ENCODE data around the gene OR7A5. TPM values are rescaled to one million over a fixed set of nuclear protein-coding genes. Genes with fewer than 3 reads are reported as not detected.
"Not testable (repeated sequence)": the region's sequence is repeated elsewhere in the genome, so short reads cannot be mapped to it uniquely, and the experiment has no call there.

Gene OR7A5
- polyA plus RNA-seq, 1 donor from 2014 or later: not detected

- H4K20me1 ChIP-seq (ENCODE audit: insufficient read depth): no peaks in the 10 kb centered on the region
- no peak overlapping the region for H2AFZ ChIP-seq (ENCODE audit: low read depth, low read length)
- H3K9me2 ChIP-seq (ENCODE audit: insufficient read depth, low read length): no peaks in the 10 kb centered on the region
- H3K4me2 ChIP-seq (ENCODE audit: low read length): no peak overlapping the region
- H3K36me3 ChIP-seq (ENCODE audit: insufficient read depth, low read length): no peaks in the 10 kb centered on the region
- peaks cover 14% of the 10 kb centered on the region for H3K27me3 ChIP-seq (ENCODE audit: insufficient read depth, low read depth, low read length)
- no peak overlapping the region for H3K9ac ChIP-seq (ENCODE audit: low read length)
- no peaks in the 10 kb centered on the region for H3K79me2 ChIP-seq (replicated peaks; ENCODE audit: insufficient read depth, low read length)
- TF ChIP-seq CTCF (IDR thresholded peaks at IDR 0.05; ENCODE audit: poor library complexity, severe bottlenecking) (no peak), EP300 (conservative IDR thresholded peaks at IDR 0.05; ENCODE audit: poor library complexity, severe bottlenecking) (no peak), POLR2AphosphoS5 (IDR thresholded peaks at IDR 0.05) (no peak), MXI1 (conservative IDR thresholded peaks at IDR 0.05; ENCODE audit: poor library complexity, severe bottlenecking) (no peak), EZH2 (IDR thresholded peaks at IDR 0.05; ENCODE audit: borderline replicate concordance, insufficient read depth, low read length, poor library complexity, severe bottlenecking) (no peak), TAF1 (IDR thresholded peaks at IDR 0.05; ENCODE audit: low read depth) (no peak)
- H3K9me3 ChIP-seq (ENCODE audit: low read length): no peaks in the 10 kb centered on the region
- H3F3A ChIP-seq (ENCODE audit: insufficient read depth, low read length, poor library complexity, severe bottlenecking): no peaks in the 10 kb centered on the region
- H3K27ac ChIP-seq (ENCODE audit: low read length): no peak overlapping the region
- no peak overlapping the region for H3K4me3 ChIP-seq (ENCODE audit: low read length)
These were observed 55.8 kb downstream of the OR7A5 start for GRCh38 chr19:14779151-14779550.

GRCh38 chr19:14778110-14778845, 56.7 kb downstream of the OR7A5 start, which contains the start of gene ADGRE2:
ADGRE2 (minus strand) TSS chr19:14778560; CDS start chr19:14776756, 1,804 bp downstream.
- not testable (repeated sequence) for H3K9me3 ChIP-seq (ENCODE audit: low read length); H3K9me2 ChIP-seq (ENCODE audit: insufficient read depth, low read length); H3K4me2 ChIP-seq (ENCODE audit: low read length); H3F3A ChIP-seq (ENCODE audit: insufficient read depth, low read length, poor library complexity, severe bottlenecking); H3K9ac ChIP-seq (ENCODE audit: low read length); H3K27ac ChIP-seq (ENCODE audit: low read length); H2AFZ ChIP-seq (ENCODE audit: low read depth, low read length); H3K4me3 ChIP-seq (ENCODE audit: low read length); H3K36me3 ChIP-seq (ENCODE audit: insufficient read depth, low read length); H4K20me1 ChIP-seq (ENCODE audit: insufficient read depth); H3K79me2 ChIP-seq (replicated peaks; ENCODE audit: insufficient read depth, low read length)
- peaks cover 14% of the 10 kb centered on the region for H3K27me3 ChIP-seq (ENCODE audit: insufficient read depth, low read depth, low read length)

- H3F3A ChIP-seq (ENCODE audit: insufficient read depth, low read length, poor library complexity, severe bottlenecking); H3K27ac ChIP-seq (ENCODE audit: low read length); H3K79me2 ChIP-seq (replicated peaks; ENCODE audit: insufficient read depth, low read length); H3K4me2 ChIP-seq (ENCODE audit: low read length); H2AFZ ChIP-seq (ENCODE audit: low read depth, low read length); H3K9me2 ChIP-seq (ENCODE audit: insufficient read depth, low read length); H3K36me3 ChIP-seq (ENCODE audit: insufficient read depth, low read length); H3K4me3 ChIP-seq (ENCODE audit: low read length); H4K20me1 ChIP-seq (ENCODE audit: insufficient read depth); H3K9ac ChIP-seq (ENCODE audit: low read length); H3K9me3 ChIP-seq (ENCODE audit: low read length): not testable (repeated sequence)
- H3K27me3 ChIP-seq (ENCODE audit: insufficient read depth, low read depth, low read length): peaks cover 14% of the 10 kb centered on the region
These were observed 57.3 kb downstream of the OR7A5 start for GRCh38 chr19:14777645-14778044.

Small RNAs within 50 kb of the gene (small RNA-seq; reads per million reads assigned to genes)
- gene AC005255.1: 0.07 to 0.68 (median 0.57) reads per million in 3 experiments

Other genes starting within 250 kb of the OR7A5 start
- not detected in 2 replicates for gene ADGRE3, start 160.3 kb downstream of the OR7A5 start, polyA plus RNA-seq
- gene ZNF333, start 145.1 kb downstream of the OR7A5 start, polyA plus RNA-seq: 67.6 and 79.5 TPM in 2 replicates
- gene ADGRE2, start 56.6 kb downstream of the OR7A5 start, polyA plus RNA-seq: not detected in 2 replicates
- gene OR7C1, start within 50 bp of the OR7A5 start, polyA plus RNA-seq: not detected in 2 replicates
- gene OR7A10, start 13.7 kb upstream of the OR7A5 start, polyA plus RNA-seq: not detected in 2 replicates
- gene OR7A17, start 50.9 kb upstream of the OR7A5 start, polyA plus RNA-seq: not detected in 2 replicates
- gene OR7C2, start 106.3 kb upstream of the OR7A5 start, polyA plus RNA-seq: not detected in 2 replicates
- gene SLC1A6, start 144.7 kb upstream of the OR7A5 start, polyA plus RNA-seq: 46.6 and 51.7 TPM in 2 replicates
- gene CASP14, start 214.3 kb upstream of the OR7A5 start, polyA plus RNA-seq: not detected in 2 replicates
- not detected in 2 replicates for gene OR1I1, start 247.0 kb upstream of the OR7A5 start, polyA plus RNA-seq